HG03565 (cell line): ENCODE measurements around the gene CCDC88A.
"Not testable (repeated sequence)": the region's sequence is repeated elsewhere in the genome, so short reads cannot be mapped to it uniquely, and the experiment has no call there.

Experiments
- ATAC-seq: cut with Tn5 transposase; IDR thresholded peaks from one replicate; pipeline ENCODE4 v1.9.1; 2021; ENCODE audit warnings: mild to moderate bottlenecking, moderate library complexity; ENCODE audit not compliant: unreplicated experiment

Gene CCDC88A

GRCh38 chr2:55391155-55391554 is 28.5 kb downstream of the CCDC88A start:
- no peak for ATAC-seq

GRCh38 chr2:55385516-55385915 is 34.1 kb downstream of the CCDC88A start:
- ATAC-seq, result not testable (repeated sequence)

- no peak for ATAC-seq
These were observed 34.9 kb downstream of the CCDC88A start for GRCh38 chr2:55384786-55385185.

GRCh38 chr2:55371376-55371775 is 48.3 kb downstream of the CCDC88A start:
- ATAC-seq, result no peak

- no peak for ATAC-seq
These were observed 49.4 kb downstream of the CCDC88A start for GRCh38 chr2:55370208-55370607.

GRCh38 chr2:55365303-55365702 is 54.4 kb downstream of the CCDC88A start:
- ATAC-seq, result no peak

- ATAC-seq, result no peak
These were observed 55.2 kb downstream of the CCDC88A start for GRCh38 chr2:55364189-55365055.

GRCh38 chr2:55363636-55364035 is 56.0 kb downstream of the CCDC88A start:
- no peak for ATAC-seq

- ATAC-seq, result no peak
These were observed 58.0 kb downstream of the CCDC88A start for GRCh38 chr2:55361465-55362189.

- no peak for ATAC-seq
These were observed 61.2 kb downstream of the CCDC88A start for GRCh38 chr2:55358451-55358850.

GRCh38 chr2:55357927-55358326 is 61.7 kb downstream of the CCDC88A start:
- ATAC-seq, result no peak

GRCh38 chr2:55357164-55357563 is 62.5 kb downstream of the CCDC88A start:
- no peak for ATAC-seq

- ATAC-seq, result not testable (repeated sequence)
These were observed 63.5 kb downstream of the CCDC88A start for GRCh38 chr2:55356136-55356535.

- no peak for ATAC-seq
These were observed 64.2 kb downstream of the CCDC88A start for GRCh38 chr2:55355451-55355850.

GRCh38 chr2:55351672-55352071 is 68.0 kb downstream of the CCDC88A start:
- no peak for ATAC-seq

GRCh38 chr2:55345064-55345463 is 74.6 kb downstream of the CCDC88A start:
- ATAC-seq, result no peak

GRCh38 chr2:55338268-55338667 is 81.4 kb downstream of the CCDC88A start:
- no peak for ATAC-seq

GRCh38 chr2:55334728-55335127 is 84.9 kb downstream of the CCDC88A start:
- ATAC-seq, result no peak

- no peak for ATAC-seq
These were observed 88.9 kb downstream of the CCDC88A start for GRCh38 chr2:55330541-55331297.

GRCh38 chr2:55327470-55328230 is 92.0 kb downstream of the CCDC88A start:
- ATAC-seq, result no peak

- no peak for ATAC-seq
These were observed 104.7 kb downstream of the CCDC88A start for GRCh38 chr2:55314985-55315384.
